Stimulated activated naive B cell treated with anti-CD40 and anti-IgM and Interleukin-4, amounts not matched to agents 10 μg/mL and 1 μg/mL and 100 μg/mL, for 72 hours (primary cell): ENCODE data around the gene ALOX12B.

ENCODE experiments used
- ATAC-seq, 2 donors: fragments of 150-1000 bp; cut with Tn5 transposase; replicated peaks; 2 replicates each; pipeline ENCODE4 v1.10.0; 2021; ENCODE audit warnings: moderate library complexity in 1 of 2
- DNase-seq: peaks from one replicate; pipeline ENCODE4 v3.0.0; 2021
- H3K27ac Mint-ChIP-seq: one replicate; pipeline ENCODE4 v1.8.0; 2022; ENCODE audit warnings: mild to moderate bottlenecking, mixed read lengths
- H3K27me3 Mint-ChIP-seq, 2 donors: one replicate each; pipeline ENCODE4 v1.8.0; 2022; ENCODE audit warnings: mixed read lengths in 2 of 2
- H3K36me3 Mint-ChIP-seq, 2 donors: one replicate each; pipeline ENCODE4 v1.8.0; 2022; ENCODE audit warnings: mixed read lengths in 2 of 2, mild to moderate bottlenecking in 1 of 2
- H3K4me1 Mint-ChIP-seq, 2 donors: one replicate each; pipeline ENCODE4 v1.8.0; 2022; ENCODE audit warnings: mixed read lengths in 2 of 2, mild to moderate bottlenecking in 1 of 2
- H3K4me3 Mint-ChIP-seq, 2 donors: one replicate each; pipeline ENCODE4 v1.8.0; 2022; ENCODE audit warnings: mild to moderate bottlenecking in 2 of 2, mixed read lengths in 2 of 2, moderate library complexity in 1 of 2
- H3K9me3 Mint-ChIP-seq, 2 donors: one replicate each; pipeline ENCODE4 v1.8.0; 2022; ENCODE audit warnings: mixed read lengths in 2 of 2, mild to moderate bottlenecking in 1 of 2

The ALOX12B gene

DNA sequence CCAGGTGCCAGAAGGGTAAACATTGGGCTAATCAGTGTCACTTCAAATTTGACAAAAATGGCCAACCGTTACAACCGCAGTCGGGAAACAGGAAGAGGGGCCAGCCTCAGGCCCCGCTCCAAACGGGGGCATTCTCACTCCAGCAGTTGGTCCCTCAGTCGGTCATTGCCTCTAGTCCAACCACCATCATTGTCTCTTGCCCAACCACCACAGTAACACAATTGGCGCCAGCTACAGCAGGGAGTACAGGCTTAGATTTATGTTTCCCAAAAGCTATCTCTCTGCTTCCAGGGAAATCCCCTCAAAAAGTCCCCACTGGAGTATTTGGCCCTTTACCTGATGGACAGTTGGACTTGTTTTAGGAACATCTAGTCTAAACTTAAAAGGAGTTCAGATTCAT is 28.4 kb downstream of the ALOX12B start:
- Mint-ChIP-seq H3K9me3 (no peaks in the 10 kb centered on the region), H3K4me1 (peaks cover 15 to 35% of the 10 kb centered on the region in 2 donors), H3K27ac (no peak overlapping the region), H3K4me3 (no peak overlapping the region), H3K36me3 (no peaks in the 10 kb centered on the region), H3K27me3 (peaks cover 28 to 35% of the 10 kb centered on the region in 2 donors)
- ATAC-seq (no peak), DNase-seq (no peak)

GRCh38 chr17:8057691-8058114 is 29.8 kb downstream of the ALOX12B start:
- ATAC-seq (peak; percentile 65 to 72), DNase-seq (peak; percentile 53)
- Mint-ChIP-seq H3K36me3 (no peaks in the 10 kb centered on the region), H3K27me3 (peaks cover 17 to 24% of the 10 kb centered on the region in 2 donors), H3K9me3 (no peaks in the 10 kb centered on the region), H3K4me1 (peaks cover 15 to 31% of the 10 kb centered on the region in 2 donors), H3K4me3 (no peak overlapping the region), H3K27ac (no peak overlapping the region)

GRCh38 chr17:8056976-8057625 is 30.4 kb downstream of the ALOX12B start:
- H3K9me3 Mint-ChIP-seq: no peaks in the 10 kb centered on the region
- ATAC-seq (no peak), DNase-seq (no peak)
- peaks cover 15 to 28% of the 10 kb centered on the region in 2 donors for H3K4me1 Mint-ChIP-seq
- no peak overlapping the region for H3K4me3 Mint-ChIP-seq
- H3K36me3 Mint-ChIP-seq: no peaks in the 10 kb centered on the region
- H3K27ac Mint-ChIP-seq: no peak overlapping the region
- H3K27me3 Mint-ChIP-seq: peaks cover 11 to 19% of the 10 kb centered on the region in 2 donors

DNA sequence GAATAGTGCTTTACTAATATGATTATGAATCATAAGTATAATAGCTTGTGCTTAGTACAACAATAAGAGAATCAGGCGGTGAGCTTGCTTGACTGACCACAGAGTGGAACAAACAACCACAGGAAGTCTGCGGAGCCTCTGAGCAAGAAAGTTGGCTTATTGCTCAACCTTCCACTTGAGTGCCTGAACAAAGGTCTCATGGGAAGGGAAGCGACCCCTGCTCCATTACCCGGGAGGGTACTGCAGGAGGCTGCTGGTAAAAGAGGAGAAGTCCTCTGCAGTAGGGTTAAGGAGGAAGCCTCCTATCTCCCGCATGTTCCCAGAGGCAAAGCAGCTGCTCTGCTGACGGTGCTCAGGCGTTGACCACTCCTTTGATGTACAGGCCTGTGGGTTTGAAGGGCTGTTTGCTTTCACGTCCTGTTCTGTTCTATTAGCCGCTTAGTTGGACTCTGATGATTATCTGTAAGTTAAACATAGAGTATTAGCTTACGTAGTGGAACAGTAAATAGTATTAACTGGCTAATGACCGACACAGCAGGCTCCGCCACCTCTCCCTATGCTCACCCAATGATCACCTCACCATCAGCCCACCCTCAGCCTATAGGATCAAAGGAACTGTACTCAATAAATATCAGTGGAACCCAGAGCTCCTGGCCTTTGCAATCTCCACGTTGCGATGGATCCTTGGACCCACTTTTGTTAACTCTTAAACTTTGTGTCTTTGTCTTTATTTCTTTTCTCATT is 31.1 kb downstream of the ALOX12B start:
- Mint-ChIP-seq H3K27me3 (peaks cover 6 to 12% of the 10 kb centered on the region in 2 donors), H3K9me3 (no peaks in the 10 kb centered on the region), H3K4me3 (no peak overlapping the region), H3K4me1 (peaks cover 15 to 28% of the 10 kb centered on the region in 2 donors), H3K36me3 (no peaks in the 10 kb centered on the region), H3K27ac (no peak overlapping the region)
- DNase-seq (peak; percentile 52), ATAC-seq (peak; percentile 88 to 90)

GRCh38 chr17:8055851-8056231 is 31.7 kb downstream of the ALOX12B start:
- Mint-ChIP-seq H3K4me3 (peak overlapping the region in 1 of 2 donors; percentile 3), H3K4me1 (peaks cover 15 to 28% of the 10 kb centered on the region in 2 donors), H3K9me3 (no peaks in the 10 kb centered on the region), H3K36me3 (no peaks in the 10 kb centered on the region), H3K27ac (peak overlapping the region; percentile 25), H3K27me3 (peaks cover 6 to 7% of the 10 kb centered on the region in 2 donors)
- ATAC-seq (no peak), DNase-seq (no peak)

DNA sequence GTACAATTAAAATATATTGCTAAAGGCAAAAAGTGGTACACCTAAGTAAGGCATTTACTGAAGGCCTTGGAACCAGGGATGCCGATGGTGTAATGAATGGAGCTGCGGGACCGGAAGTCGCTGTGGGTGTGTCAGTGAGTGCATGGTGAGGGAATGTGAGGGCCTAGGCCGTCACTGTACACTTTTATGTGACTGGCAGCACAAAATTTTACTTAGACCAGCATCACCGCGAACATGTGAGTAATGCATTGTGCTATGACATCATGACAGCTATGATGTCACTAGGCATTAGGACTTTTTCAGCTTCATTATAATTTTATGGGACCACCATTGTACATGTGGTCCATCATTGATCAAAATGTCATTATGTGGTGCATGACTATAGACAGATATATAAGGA is 33.9 kb downstream of the ALOX12B start:
- no peaks in the 10 kb centered on the region for H3K36me3 Mint-ChIP-seq
- H3K27me3 Mint-ChIP-seq: no peaks in the 10 kb centered on the region
- DNase-seq (no peak), ATAC-seq (no peak)
- no peaks in the 10 kb centered on the region for H3K9me3 Mint-ChIP-seq
- no peak overlapping the region for H3K27ac Mint-ChIP-seq
- peaks cover 15 to 28% of the 10 kb centered on the region in 2 donors for H3K4me1 Mint-ChIP-seq
- no peak overlapping the region for H3K4me3 Mint-ChIP-seq

GRCh38 chr17:8052256-8053252 is 35.0 kb downstream of the ALOX12B start:
- Mint-ChIP-seq H3K9me3 (no peaks in the 10 kb centered on the region), H3K4me1 (peaks cover 15 to 27% of the 10 kb centered on the region in 2 donors), H3K27me3 (no peaks in the 10 kb centered on the region), H3K4me3 (no peak overlapping the region), H3K36me3 (no peaks in the 10 kb centered on the region), H3K27ac (no peak overlapping the region)
- ATAC-seq: no peak
- no peak for DNase-seq

DNA sequence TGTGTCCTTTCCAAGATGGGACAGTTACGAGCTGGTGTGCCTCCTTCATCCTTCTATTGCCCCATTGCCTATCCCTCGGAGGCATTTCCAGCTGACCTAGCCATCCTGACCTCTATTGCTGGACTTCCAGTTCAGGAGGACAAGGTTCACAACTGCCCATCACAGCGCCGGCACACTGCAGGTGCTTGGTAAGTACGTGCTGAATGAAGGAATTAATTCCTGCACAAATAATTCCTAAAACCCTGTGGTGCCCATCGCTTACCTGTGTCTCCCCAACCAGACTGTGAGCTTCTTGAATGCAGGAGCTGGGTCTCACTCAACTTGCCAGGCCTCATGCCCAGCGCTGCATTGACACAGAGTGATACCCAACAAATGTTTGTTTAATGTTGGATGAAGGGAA is 35.7 kb downstream of the ALOX12B start:
- peaks cover 11 to 20% of the 10 kb centered on the region in 2 donors for H3K4me1 Mint-ChIP-seq
- H3K9me3 Mint-ChIP-seq: no peaks in the 10 kb centered on the region
- no peak for ATAC-seq
- DNase-seq: no peak
- H3K36me3 Mint-ChIP-seq: no peaks in the 10 kb centered on the region
- H3K27ac Mint-ChIP-seq: no peak overlapping the region
- H3K4me3 Mint-ChIP-seq: no peak overlapping the region
- peaks cover 2% of the 10 kb centered on the region in 2 donors for H3K27me3 Mint-ChIP-seq

GRCh38 chr17:8048736-8049135 is 38.8 kb downstream of the ALOX12B start:
- DNase-seq: no peak
- ATAC-seq: no peak
- H3K27ac Mint-ChIP-seq: no peak overlapping the region

DNA sequence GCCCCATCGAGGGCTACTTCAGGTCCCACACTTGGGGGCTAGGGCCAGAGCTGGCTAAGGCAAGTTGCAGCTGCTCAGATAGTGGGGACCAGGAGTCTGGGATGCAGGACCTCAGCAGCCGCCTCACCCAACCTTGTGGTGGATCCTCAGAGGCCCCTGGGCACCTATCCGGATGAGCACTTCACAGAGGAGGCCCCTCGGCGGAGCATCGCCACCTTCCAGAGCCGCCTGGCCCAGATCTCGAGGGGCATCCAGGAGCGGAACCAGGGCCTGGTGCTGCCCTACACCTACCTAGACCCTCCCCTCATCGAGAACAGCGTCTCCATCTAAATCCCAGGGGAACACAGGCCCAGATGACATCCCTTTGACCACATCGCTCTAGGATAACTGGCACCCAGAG is 39.3 kb downstream of the ALOX12B start:
- Mint-ChIP-seq H3K36me3 (no peaks in the 10 kb centered on the region), H3K4me1 (no peaks in the 10 kb centered on the region), H3K4me3 (no peak overlapping the region), H3K9me3 (no peaks in the 10 kb centered on the region), H3K27me3 (peaks cover 6 to 28% of the 10 kb centered on the region in 2 donors), H3K27ac (no peak overlapping the region)
- no peak for DNase-seq
- no peak for ATAC-seq

More at GRCh38 chr17:8048736-8049135, 38.8 kb downstream of the ALOX12B start:
- Mint-ChIP-seq H3K4me3 (no peak overlapping the region), H3K4me1 (no peaks in the 10 kb centered on the region), H3K27me3 (peaks cover 6 to 23% of the 10 kb centered on the region in 2 donors), H3K9me3 (no peaks in the 10 kb centered on the region), H3K36me3 (no peaks in the 10 kb centered on the region)

- no peak overlapping the region for H3K27ac Mint-ChIP-seq
Measured at GRCh38 chr17:8047769-8048110, 39.8 kb downstream of the ALOX12B start.

GRCh38 chr17:8046929-8047768 is 40.4 kb downstream of the ALOX12B start:
- no peaks in the 10 kb centered on the region for H3K36me3 Mint-ChIP-seq
- no peak overlapping the region for H3K27ac Mint-ChIP-seq
- H3K27me3 Mint-ChIP-seq: peaks cover 6 to 31% of the 10 kb centered on the region in 2 donors
- ATAC-seq: no peak
- H3K4me1 Mint-ChIP-seq: no peaks in the 10 kb centered on the region
- DNase-seq: no peak
- H3K4me3 Mint-ChIP-seq: no peak overlapping the region
- no peaks in the 10 kb centered on the region for H3K9me3 Mint-ChIP-seq

More at GRCh38 chr17:8047769-8048110, 39.8 kb downstream of the ALOX12B start:
- ATAC-seq: no peak
- Mint-ChIP-seq H3K36me3 (no peaks in the 10 kb centered on the region), H3K4me3 (no peak overlapping the region), H3K9me3 (no peaks in the 10 kb centered on the region), H3K4me1 (no peaks in the 10 kb centered on the region), H3K27me3 (peaks cover 6 to 31% of the 10 kb centered on the region in 2 donors)
- DNase-seq: no peak

GRCh38 chr17:8046306-8046928 is 41.1 kb downstream of the ALOX12B start:
- no peaks in the 10 kb centered on the region for H3K36me3 Mint-ChIP-seq
- H3K27me3 Mint-ChIP-seq: peaks cover 7 to 33% of the 10 kb centered on the region in 2 donors
- DNase-seq (no peak), ATAC-seq (no peak)
- no peak overlapping the region for H3K27ac Mint-ChIP-seq
- H3K4me3 Mint-ChIP-seq: no peak overlapping the region
- no peaks in the 10 kb centered on the region for H3K9me3 Mint-ChIP-seq
- no peaks in the 10 kb centered on the region for H3K4me1 Mint-ChIP-seq
